WTC11 (cell line): ENCODE results near the gene GLYR1. TPM values are rescaled to one million over a fixed set of nuclear protein-coding genes. Genes with fewer than 3 reads are reported as not detected.
A peak's percentile ranks its signal among the peaks of the same experiment; 100 is the strongest.

Experiments used
- ATAC-seq: fragments of 200-7000 bp; cut with Tn5 transposase; 2 replicates; pipeline ENCODE4 v1.10.0; 2021; ENCODE audit warnings: mild to moderate bottlenecking, moderate library complexity
- CTCF ChIA-PET: fragments of 300-600 bp; sonication (Branson Sonifier 250); formaldehyde crosslinking; loops from one replicate; lab custom pipeline; 2021; ENCODE audit warnings: antibody characterized with exemption; lab: Charles Lee
- POLR2A ChIA-PET: fragments of 350-600 bp; sonication (Branson Sonifier 250); formaldehyde crosslinking; loops from one replicate; lab custom pipeline; 2021; ENCODE audit warnings: antibody characterized with exemption; lab: Charles Lee
- DNase-seq: peaks from one replicate; pipeline ENCODE4 v3.0.0; 2021; ENCODE audit warnings: low spot score
- H3K27ac Mint-ChIP-seq: 2 replicates; pipeline ENCODE4 v1.8.0; 2021; ENCODE audit warnings: mixed read lengths
- H3K27me3 Mint-ChIP-seq: 2 replicates; pipeline ENCODE4 v1.8.0; 2021; ENCODE audit warnings: low read depth, mild to moderate bottlenecking, moderate library complexity, mixed read lengths
- H3K36me3 Mint-ChIP-seq: 2 replicates; pipeline ENCODE4 v1.8.0; 2021; ENCODE audit warnings: mixed read lengths
- H3K4me1 Mint-ChIP-seq: 2 replicates; pipeline ENCODE4 v1.8.0; 2022; ENCODE audit warnings: mixed read lengths
- H3K4me3 Mint-ChIP-seq: 2 replicates; pipeline ENCODE4 v1.8.0; 2021; ENCODE audit warnings: mild to moderate bottlenecking, moderate library complexity, mixed read lengths
- H3K9me3 Mint-ChIP-seq: 2 replicates; pipeline ENCODE4 v1.8.0; 2021; ENCODE audit warnings: mixed read lengths
- CREM ChIP-seq: sonication (generic); formaldehyde crosslinking; IDR thresholded peaks from 2 replicates; pipeline ENCODE4 v1.8.1; 2022; ENCODE audit warnings: mild to moderate bottlenecking, missing genetic modification reagents, moderate library complexity
- ELF4 ChIP-seq: sonication (generic); formaldehyde crosslinking; IDR thresholded peaks from 2 replicates; pipeline ENCODE4 v1.8.1; 2022; ENCODE audit warnings: low read depth, mild to moderate bottlenecking, moderate library complexity, missing genetic modification reagents
- EMX1 ChIP-seq: fragments of 250-450 bp; sonication (Bioruptor Pico); IDR thresholded peaks from 2 replicates; pipeline ENCODE4 v1.8.0; 2021; ENCODE audit warnings: mild to moderate bottlenecking
- GABPB1 ChIP-seq: sonication (generic); formaldehyde crosslinking; IDR thresholded peaks from 2 replicates; pipeline ENCODE4 v1.8.1; 2023; ENCODE audit warnings: mild to moderate bottlenecking, missing genetic modification reagents
- IRF2 ChIP-seq: sonication (generic); formaldehyde crosslinking; IDR thresholded peaks from 2 replicates; pipeline ENCODE4 v1.8.0; 2022; ENCODE audit warnings: low read depth, missing genetic modification reagents, borderline replicate concordance
- MXD4 ChIP-seq: fragments of 250-450 bp; sonication (Bioruptor Pico); IDR thresholded peaks from 2 replicates; pipeline ENCODE4 v1.8.0; 2021; ENCODE audit warnings: mild to moderate bottlenecking, moderate library complexity, borderline replicate concordance
- TEAD1 ChIP-seq: sonication (generic); formaldehyde crosslinking; IDR thresholded peaks from 2 replicates; pipeline ENCODE4 v1.8.0; 2022; ENCODE audit warnings: mild to moderate bottlenecking, missing genetic modification reagents
- TEAD4 ChIP-seq: sonication (generic); formaldehyde crosslinking; IDR thresholded peaks from 2 replicates; pipeline ENCODE4 v1.8.0; 2022; ENCODE audit warnings: mild to moderate bottlenecking, missing genetic modification reagents
- total RNA-seq: library from RNA; stranded (reverse); gene quantifications from 3 replicates; pipeline ENCODE4 v1.2.3, GENCODE V29; 2021
- TF ChIP-seq, protein P1 (sequence below): sonication (generic); formaldehyde crosslinking; IDR thresholded peaks from 2 replicates; pipeline ENCODE4 v1.8.0; 2023; ENCODE audit warnings: mild to moderate bottlenecking, missing genetic modification reagents
- TF ChIP-seq, protein P2 (sequence below): sonication (generic); formaldehyde crosslinking; IDR thresholded peaks from 2 replicates; pipeline ENCODE4 v1.8.0; 2023; ENCODE audit warnings: missing genetic modification reagents, mild to moderate bottlenecking, borderline replicate concordance
- TF ChIP-seq, protein P3 (sequence below): fragments of 250-450 bp; sonication (Bioruptor Pico); IDR thresholded peaks from 2 replicates; pipeline ENCODE4 v1.9.0; 2021; ENCODE audit warnings: mild to moderate bottlenecking
- TF ChIP-seq, protein P4 (sequence below): sonication (generic); formaldehyde crosslinking; IDR thresholded peaks from 2 replicates; pipeline ENCODE4 v1.8.1; 2023; ENCODE audit warnings: mild to moderate bottlenecking, missing genetic modification reagents
- TF ChIP-seq, protein P5 (sequence below): sonication (generic); formaldehyde crosslinking; conservative IDR thresholded peaks from 2 replicates; pipeline ENCODE4 v1.8.1; 2022; ENCODE audit warnings: mild to moderate bottlenecking, missing genetic modification reagents
- TF ChIP-seq, protein P6 (sequence below): sonication (generic); formaldehyde crosslinking; IDR thresholded peaks from 2 replicates; pipeline ENCODE4 v1.8.1; 2023; ENCODE audit warnings: mild to moderate bottlenecking, moderate library complexity, missing genetic modification reagents
- TF ChIP-seq, protein P7 (sequence below): fragments of 250-450 bp; sonication (Bioruptor Pico); conservative IDR thresholded peaks from 2 replicates; pipeline ENCODE4 v1.9.0; 2021; ENCODE audit warnings: mild to moderate bottlenecking

Gene GLYR1
- total RNA-seq, 1 experiment from 2014 or later = 103 TPM

DNA sequence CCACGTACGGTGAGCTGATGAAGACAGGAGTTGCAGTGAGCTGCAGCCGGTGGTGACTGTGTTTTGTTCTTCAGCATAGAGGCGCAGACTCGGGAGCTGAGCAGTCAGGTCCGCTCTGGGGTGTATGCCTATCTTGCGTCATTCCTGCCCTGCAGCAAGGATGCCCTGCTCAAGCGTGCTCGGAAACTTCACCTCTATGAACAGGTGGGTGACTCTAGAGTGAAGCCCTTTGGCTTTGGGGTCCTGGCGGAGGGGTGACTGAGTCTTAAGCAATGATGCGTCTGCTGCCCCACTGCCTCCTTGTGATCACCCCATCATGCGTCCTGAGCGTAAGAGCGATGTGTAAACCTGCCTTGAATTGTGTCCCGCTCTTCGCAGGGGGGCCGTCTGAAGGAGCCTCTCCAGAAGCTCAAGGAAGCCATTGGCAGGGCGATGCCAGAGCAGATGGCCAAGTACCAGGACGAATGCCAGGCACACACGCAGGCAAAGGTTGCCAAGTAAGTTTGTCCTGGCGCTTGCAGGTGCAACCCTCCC lies 23.1 kb upstream of the GLYR1 start:
- peaks cover 56% of the 10 kb centered on the region for H3K36me3 Mint-ChIP-seq
- TF ChIP-seq MXD4 = no peak
- no peak for TF ChIP-seq IRF2 (CRISPR knock-in tag)
- TF ChIP-seq, protein P1, sequence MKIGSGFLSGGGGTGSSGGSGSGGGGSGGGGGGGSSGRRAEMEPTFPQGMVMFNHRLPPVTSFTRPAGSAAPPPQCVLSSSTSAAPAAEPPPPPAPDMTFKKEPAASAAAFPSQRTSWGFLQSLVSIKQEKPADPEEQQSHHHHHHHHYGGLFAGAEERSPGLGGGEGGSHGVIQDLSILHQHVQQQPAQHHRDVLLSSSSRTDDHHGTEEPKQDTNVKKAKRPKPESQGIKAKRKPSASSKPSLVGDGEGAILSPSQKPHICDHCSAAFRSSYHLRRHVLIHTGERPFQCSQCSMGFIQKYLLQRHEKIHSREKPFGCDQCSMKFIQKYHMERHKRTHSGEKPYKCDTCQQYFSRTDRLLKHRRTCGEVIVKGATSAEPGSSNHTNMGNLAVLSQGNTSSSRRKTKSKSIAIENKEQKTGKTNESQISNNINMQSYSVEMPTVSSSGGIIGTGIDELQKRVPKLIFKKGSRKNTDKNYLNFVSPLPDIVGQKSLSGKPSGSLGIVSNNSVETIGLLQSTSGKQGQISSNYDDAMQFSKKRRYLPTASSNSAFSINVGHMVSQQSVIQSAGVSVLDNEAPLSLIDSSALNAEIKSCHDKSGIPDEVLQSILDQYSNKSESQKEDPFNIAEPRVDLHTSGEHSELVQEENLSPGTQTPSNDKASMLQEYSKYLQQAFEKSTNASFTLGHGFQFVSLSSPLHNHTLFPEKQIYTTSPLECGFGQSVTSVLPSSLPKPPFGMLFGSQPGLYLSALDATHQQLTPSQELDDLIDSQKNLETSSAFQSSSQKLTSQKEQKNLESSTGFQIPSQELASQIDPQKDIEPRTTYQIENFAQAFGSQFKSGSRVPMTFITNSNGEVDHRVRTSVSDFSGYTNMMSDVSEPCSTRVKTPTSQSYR = no peak
- TF ChIP-seq TEAD4 = no peak
- TF ChIP-seq, all 79 proteins: peak for 0
- no peak overlapping the region for H3K4me3 Mint-ChIP-seq
- H3K9me3 Mint-ChIP-seq = no peaks in the 10 kb centered on the region
- ChIA-PET POLR2A (interaction anchor here (0.5 to 0.6 kb wide), 2 partner anchors 150 to 233 kb away, joined by 4 to 6 read pairs; no protein-coding TSS in a partner anchor), CTCF (no interaction called here)
- H3K4me1 Mint-ChIP-seq = no peaks in the 10 kb centered on the region
- H3K27ac Mint-ChIP-seq = peak overlapping the region; percentile 36; the same call in 1 of the 2 replicates
- no peaks in the 10 kb centered on the region for H3K27me3 Mint-ChIP-seq
- no peak for ATAC-seq
- no peak for DNase-seq

DNA sequence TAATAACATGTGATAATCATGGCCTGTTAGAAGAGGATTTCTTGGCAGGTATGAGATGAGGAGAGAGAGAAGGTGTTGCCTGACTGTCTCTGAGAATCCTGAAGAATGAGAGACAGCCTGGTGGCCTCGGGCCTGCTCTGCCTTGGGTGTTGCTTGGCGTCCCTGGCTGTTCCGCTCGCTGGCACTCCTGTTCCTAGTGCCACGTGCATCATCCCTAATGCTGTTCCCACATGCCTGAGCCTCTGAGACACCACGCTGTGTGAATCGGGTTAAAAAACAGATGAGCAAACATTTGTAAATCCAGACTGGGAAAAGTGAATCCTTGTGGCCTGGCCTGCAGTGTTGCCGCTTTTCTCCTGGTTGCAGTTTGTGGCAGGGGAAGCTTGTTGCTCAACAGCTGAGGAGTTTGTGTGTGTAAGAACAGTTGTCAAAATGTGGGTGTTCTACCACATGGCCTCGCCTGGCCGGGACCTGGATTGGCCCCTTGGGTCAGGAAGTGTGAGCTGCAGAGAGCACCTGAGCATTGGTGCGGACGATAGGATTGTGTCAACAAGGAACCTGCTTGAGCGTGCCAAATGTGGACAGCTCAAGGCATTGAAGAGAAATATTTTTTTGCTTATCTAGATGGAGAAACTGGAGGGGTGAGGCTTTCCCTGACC lies 22.2 kb upstream of the GLYR1 start:
- no peak overlapping the region for H3K4me3 Mint-ChIP-seq
- CTCF ChIA-PET = no interaction called here
- DNase-seq = no peak

DNA sequence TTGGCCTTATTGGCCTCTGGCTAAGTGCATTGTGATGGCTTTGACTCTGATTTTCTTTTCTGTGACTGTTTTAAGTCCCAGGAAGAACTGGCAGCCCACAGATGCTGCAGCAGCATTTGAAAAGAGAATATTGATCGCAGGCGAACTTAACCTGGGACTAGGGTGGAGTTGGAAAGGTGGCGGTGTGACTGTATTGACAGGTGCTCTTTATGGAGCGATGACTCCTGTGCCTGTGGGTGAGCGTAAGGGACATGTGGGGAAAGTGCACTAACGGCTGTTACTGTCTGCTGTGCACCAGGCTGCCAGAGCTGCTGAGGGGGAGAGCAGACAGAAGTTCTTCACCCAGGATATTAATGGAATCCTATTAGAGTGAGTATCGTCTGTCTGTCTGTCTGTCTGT lies 21.4 kb upstream of the GLYR1 start:
- DNase-seq (no peak), ATAC-seq (no peak)
- CTCF ChIA-PET = no interaction called here
- Mint-ChIP-seq H3K36me3 (peaks cover 47% of the 10 kb centered on the region), H3K27ac (0 out of 2 replicates have a peak overlapping the region, but pooled peaks have one; percentile 40), H3K9me3 (no peaks in the 10 kb centered on the region), H3K4me3 (no peak overlapping the region), H3K4me1 (no peaks in the 10 kb centered on the region), H3K27me3 (no peaks in the 10 kb centered on the region)
- POLR2A ChIA-PET = no interaction called here
- TF ChIP-seq, protein P2, sequence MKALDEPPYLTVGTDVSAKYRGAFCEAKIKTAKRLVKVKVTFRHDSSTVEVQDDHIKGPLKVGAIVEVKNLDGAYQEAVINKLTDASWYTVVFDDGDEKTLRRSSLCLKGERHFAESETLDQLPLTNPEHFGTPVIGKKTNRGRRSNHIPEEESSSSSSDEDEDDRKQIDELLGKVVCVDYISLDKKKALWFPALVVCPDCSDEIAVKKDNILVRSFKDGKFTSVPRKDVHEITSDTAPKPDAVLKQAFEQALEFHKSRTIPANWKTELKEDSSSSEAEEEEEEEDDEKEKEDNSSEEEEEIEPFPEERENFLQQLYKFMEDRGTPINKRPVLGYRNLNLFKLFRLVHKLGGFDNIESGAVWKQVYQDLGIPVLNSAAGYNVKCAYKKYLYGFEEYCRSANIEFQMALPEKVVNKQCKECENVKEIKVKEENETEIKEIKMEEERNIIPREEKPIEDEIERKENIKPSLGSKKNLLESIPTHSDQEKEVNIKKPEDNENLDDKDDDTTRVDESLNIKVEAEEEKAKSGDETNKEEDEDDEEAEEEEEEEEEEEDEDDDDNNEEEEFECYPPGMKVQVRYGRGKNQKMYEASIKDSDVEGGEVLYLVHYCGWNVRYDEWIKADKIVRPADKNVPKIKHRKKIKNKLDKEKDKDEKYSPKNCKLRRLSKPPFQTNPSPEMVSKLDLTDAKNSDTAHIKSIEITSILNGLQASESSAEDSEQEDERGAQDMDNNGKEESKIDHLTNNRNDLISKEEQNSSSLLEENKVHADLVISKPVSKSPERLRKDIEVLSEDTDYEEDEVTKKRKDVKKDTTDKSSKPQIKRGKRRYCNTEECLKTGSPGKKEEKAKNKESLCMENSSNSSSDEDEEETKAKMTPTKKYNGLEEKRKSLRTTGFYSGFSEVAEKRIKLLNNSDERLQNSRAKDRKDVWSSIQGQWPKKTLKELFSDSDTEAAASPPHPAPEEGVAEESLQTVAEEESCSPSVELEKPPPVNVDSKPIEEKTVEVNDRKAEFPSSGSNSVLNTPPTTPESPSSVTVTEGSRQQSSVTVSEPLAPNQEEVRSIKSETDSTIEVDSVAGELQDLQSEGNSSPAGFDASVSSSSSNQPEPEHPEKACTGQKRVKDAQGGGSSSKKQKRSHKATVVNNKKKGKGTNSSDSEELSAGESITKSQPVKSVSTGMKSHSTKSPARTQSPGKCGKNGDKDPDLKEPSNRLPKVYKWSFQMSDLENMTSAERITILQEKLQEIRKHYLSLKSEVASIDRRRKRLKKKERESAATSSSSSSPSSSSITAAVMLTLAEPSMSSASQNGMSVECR = no peak
- TF ChIP-seq, protein P3, sequence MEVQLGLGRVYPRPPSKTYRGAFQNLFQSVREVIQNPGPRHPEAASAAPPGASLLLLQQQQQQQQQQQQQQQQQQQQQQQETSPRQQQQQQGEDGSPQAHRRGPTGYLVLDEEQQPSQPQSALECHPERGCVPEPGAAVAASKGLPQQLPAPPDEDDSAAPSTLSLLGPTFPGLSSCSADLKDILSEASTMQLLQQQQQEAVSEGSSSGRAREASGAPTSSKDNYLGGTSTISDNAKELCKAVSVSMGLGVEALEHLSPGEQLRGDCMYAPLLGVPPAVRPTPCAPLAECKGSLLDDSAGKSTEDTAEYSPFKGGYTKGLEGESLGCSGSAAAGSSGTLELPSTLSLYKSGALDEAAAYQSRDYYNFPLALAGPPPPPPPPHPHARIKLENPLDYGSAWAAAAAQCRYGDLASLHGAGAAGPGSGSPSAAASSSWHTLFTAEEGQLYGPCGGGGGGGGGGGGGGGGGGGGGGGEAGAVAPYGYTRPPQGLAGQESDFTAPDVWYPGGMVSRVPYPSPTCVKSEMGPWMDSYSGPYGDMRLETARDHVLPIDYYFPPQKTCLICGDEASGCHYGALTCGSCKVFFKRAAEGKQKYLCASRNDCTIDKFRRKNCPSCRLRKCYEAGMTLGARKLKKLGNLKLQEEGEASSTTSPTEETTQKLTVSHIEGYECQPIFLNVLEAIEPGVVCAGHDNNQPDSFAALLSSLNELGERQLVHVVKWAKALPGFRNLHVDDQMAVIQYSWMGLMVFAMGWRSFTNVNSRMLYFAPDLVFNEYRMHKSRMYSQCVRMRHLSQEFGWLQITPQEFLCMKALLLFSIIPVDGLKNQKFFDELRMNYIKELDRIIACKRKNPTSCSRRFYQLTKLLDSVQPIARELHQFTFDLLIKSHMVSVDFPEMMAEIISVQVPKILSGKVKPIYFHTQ (CRISPR knock-in tag) = no peak

More for the DNA sequence above, 22.2 kb upstream of the GLYR1 start:
- POLR2A ChIA-PET = interaction anchor here (0.5 kb wide), 1 partner anchor 149 kb away, joined by 6 read pairs; no protein-coding TSS in a partner anchor
- ATAC-seq = no peak
- TF ChIP-seq ELF4 (CRISPR knock-in tag) (no peak), CREM (CRISPR knock-in tag) (no peak), TEAD1 (CRISPR knock-in tag) (no peak), EMX1 (no peak), GABPB1 (no peak)
- TF ChIP-seq, protein P4, sequence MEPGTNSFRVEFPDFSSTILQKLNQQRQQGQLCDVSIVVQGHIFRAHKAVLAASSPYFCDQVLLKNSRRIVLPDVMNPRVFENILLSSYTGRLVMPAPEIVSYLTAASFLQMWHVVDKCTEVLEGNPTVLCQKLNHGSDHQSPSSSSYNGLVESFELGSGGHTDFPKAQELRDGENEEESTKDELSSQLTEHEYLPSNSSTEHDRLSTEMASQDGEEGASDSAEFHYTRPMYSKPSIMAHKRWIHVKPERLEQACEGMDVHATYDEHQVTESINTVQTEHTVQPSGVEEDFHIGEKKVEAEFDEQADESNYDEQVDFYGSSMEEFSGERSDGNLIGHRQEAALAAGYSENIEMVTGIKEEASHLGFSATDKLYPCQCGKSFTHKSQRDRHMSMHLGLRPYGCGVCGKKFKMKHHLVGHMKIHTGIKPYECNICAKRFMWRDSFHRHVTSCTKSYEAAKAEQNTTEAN = no peak
- TF ChIP-seq, protein P5, sequence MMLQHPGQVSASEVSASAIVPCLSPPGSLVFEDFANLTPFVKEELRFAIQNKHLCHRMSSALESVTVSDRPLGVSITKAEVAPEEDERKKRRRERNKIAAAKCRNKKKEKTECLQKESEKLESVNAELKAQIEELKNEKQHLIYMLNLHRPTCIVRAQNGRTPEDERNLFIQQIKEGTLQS (CRISPR knock-in tag) = no peak
- TF ChIP-seq, protein P6, sequence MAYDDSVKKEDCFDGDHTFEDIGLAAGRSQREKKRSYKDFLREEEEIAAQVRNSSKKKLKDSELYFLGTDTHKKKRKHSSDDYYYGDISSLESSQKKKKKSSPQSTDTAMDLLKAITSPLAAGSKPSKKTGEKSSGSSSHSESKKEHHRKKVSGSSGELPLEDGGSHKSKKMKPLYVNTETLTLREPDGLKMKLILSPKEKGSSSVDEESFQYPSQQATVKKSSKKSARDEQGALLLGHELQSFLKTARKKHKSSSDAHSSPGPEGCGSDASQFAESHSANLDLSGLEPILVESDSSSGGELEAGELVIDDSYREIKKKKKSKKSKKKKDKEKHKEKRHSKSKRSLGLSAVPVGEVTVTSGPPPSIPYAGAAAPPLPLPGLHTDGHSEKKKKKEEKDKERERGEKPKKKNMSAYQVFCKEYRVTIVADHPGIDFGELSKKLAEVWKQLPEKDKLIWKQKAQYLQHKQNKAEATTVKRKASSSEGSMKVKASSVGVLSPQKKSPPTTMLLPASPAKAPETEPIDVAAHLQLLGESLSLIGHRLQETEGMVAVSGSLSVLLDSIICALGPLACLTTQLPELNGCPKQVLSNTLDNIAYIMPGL (CRISPR knock-in tag) = no peak
- TF ChIP-seq, protein P7, sequence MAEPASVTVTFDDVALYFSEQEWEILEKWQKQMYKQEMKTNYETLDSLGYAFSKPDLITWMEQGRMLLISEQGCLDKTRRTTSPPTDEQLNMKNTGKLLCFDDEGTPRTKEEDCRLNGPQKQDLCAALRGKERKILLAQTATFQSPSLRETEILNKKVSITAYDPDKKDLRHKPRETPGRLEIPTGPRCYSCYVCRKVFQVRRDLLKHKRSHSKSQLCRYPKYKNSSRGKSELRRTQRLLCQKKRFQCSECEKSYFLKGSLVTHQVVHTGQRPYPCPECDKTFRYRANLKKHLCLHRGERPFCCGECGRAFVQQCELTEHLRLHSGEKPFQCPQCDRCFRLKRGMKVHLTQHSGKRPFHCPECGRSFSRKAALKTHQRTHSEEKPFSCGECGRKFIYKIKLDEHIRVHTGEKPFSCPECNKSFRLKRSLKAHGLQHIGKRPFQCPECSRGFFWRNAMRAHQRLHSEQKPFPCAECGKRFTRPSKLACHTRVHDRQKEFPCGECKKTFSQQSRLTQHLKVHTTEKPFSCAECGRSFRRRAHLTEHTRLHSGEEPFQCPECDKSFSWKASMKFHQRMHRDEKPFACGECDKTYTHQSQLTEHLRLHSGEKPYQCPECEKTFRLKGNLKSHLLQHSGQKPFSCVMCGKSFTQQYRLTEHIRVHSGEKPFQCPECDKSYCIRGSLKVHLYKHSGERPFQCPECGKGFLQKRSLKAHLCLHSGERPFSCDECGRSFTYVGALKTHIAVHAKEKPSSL = no peak
- Mint-ChIP-seq H3K4me1 (no peaks in the 10 kb centered on the region), H3K9me3 (no peaks in the 10 kb centered on the region), H3K27ac (peak overlapping the region; percentile 27), H3K27me3 (no peaks in the 10 kb centered on the region), H3K36me3 (peaks cover 48% of the 10 kb centered on the region)
